ENCODE data around the gene TEKTIP1. TPM values are rescaled to one million over a fixed set of nuclear protein-coding genes. Genes with fewer than 3 reads are reported as not detected.

Gene TEKTIP1
- total and polyA plus RNA-seq, 9 of the 15 experiments (the other 6 are each of a cell fraction or from before 2014, with no cell fraction given) = 0.66 TPM; not detected in 8

GRCh38 chr19:3505598-3506383 is 33.2 kb upstream of the TEKTIP1 start, which contains the start of gene FZR1 (continued):
- TF ChIP-seq COPS2 (conservative IDR thresholded peaks at IDR 0.05) (no peak), SREBF2 (CRISPR knock-in tag; IDR thresholded peaks at IDR 0.05) (no peak), STAT5A (IDR thresholded peaks at IDR 0.05; ENCODE audit: borderline replicate concordance, low read length) (no peak), RBM25 (IDR thresholded peaks at IDR 0.05; ENCODE audit: low read depth, low read length, severe bottlenecking) (no peak), KLF13 (tag; IDR thresholded peaks at IDR 0.05; ENCODE audit: borderline replicate concordance, low read depth) (peak; percentile 94), SMARCC2 (IDR thresholded peaks at IDR 0.05; ENCODE audit: low read depth) (peak; percentile 19; the same call in 1 of the 2 replicates), XRCC3 (IDR thresholded peaks at IDR 0.05) (no peak), ZBTB7A (IDR thresholded peaks at IDR 0.05; ENCODE audit: borderline replicate concordance, control insufficient read depth, low read depth, low read length) (peak; percentile 41; the same call in 1 of the 2 replicates), SIN3A (IDR thresholded peaks at IDR 0.05; ENCODE audit: borderline replicate concordance in 2 of 2, control insufficient read depth in 1 of 2, low read depth in 2 of 2, low read length in 2 of 2) (peak; percentile 66 to 87; a peak in 2 of 4 replicates), RB1 (IDR thresholded peaks at IDR 0.05; ENCODE audit: low read depth) (no peak; the same call in 1 of the 2 replicates), ATF6 (CRISPR knock-in tag; IDR thresholded peaks at IDR 0.05) (no peak), HNRNPLL (IDR thresholded peaks at IDR 0.05; ENCODE audit: low read depth, low read length, poor library complexity, severe bottlenecking) (no peak), ADNP (tag; IDR thresholded peaks at IDR 0.05) (no peak), MAFF (IDR thresholded peaks at IDR 0.05; ENCODE audit: low read length) (no peak), RBM15 (IDR thresholded peaks at IDR 0.05; ENCODE audit: insufficient read depth, low read length) (no peak), NCOA2 (IDR thresholded peaks at IDR 0.05; ENCODE audit: partially characterized antibody in 2 of 2) (no peak), THAP7 (CRISPR knock-in tag; IDR thresholded peaks at IDR 0.05) (no peak)
- TF ChIP-seq, protein P1, sequence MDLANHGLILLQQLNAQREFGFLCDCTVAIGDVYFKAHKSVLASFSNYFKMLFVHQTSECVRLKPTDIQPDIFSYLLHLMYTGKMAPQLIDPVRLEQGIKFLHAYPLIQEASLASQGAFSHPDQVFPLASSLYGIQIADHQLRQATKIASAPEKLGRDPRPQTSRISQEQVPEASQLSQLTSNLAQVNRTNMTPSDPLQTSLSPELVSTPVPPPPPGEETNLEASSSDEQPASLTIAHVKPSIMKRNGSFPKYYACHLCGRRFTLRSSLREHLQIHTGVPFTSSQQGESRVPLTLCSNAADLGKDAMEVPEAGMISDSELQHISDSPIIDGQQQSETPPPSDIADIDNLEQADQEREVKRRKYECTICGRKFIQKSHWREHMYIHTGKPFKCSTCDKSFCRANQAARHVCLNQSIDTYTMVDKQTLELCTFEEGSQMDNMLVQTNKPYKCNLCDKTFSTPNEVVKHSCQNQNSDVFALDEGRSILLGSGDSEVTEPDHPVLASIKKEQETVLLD (IDR thresholded peaks at IDR 0.05) = peak; percentile 96
- TF ChIP-seq, protein P2, sequence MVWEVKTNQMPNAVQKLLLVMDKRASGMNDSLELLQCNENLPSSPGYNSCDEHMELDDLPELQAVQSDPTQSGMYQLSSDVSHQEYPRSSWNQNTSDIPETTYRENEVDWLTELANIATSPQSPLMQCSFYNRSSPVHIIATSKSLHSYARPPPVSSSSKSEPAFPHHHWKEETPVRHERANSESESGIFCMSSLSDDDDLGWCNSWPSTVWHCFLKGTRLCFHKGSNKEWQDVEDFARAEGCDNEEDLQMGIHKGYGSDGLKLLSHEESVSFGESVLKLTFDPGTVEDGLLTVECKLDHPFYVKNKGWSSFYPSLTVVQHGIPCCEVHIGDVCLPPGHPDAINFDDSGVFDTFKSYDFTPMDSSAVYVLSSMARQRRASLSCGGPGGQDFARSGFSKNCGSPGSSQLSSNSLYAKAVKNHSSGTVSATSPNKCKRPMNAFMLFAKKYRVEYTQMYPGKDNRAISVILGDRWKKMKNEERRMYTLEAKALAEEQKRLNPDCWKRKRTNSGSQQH (CRISPR knock-in tag; IDR thresholded peaks at IDR 0.05) = no peak

All from K562 (cell line).